KBM-7 (cell line): Measurements from ENCODE around the gene OPCML.

Source experiments
- DNase-seq: peaks from one replicate; pipeline ENCODE4 v3.0.0-alpha.2; 2015
- in situ Hi-C: fragments of 300-500 bp; cut with MboI; formaldehyde crosslinking; loops from 2 replicates; pipeline ENCODE4 v1.14.3; 2020; ENCODE audit warnings: low sequenced_read_pairs, low pct_unique_long_range_greater_than_20kb, mixed read lengths

Gene OPCML

DNA sequence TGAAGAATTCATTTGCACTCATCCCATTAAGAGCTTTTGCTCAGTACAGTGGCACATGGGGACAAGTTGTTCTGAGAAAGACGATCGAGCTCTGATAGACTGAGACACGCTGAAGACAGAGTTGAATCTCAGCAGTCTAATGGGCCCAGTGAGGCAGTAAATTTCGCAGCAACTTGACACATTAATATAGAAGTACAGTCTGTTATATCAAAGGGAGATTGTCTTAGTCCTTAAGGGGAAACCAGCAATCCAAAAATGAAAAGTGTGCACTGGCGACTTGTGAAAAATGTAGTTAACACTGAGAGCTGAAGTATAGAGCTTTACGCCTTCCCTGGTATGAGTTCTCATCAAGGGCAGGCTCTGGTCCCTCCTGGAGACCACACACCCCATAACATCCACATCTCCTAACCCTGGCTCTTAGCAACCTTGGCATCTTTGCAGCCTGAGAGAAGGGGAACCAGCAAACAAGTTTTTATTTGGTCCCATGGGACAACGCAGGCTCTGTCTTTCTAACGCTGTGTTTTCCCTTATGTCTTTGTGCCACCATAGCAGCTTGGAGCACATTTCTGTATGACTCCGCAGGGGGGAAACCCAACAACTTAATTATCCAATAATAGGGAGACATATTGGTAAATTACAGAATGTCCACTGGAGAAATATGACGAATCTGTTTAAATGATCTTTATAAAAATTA is 952.5 kb downstream of the OPCML start:
- in situ Hi-C loops = no loop called here
- DNase-seq = no peak

DNA sequence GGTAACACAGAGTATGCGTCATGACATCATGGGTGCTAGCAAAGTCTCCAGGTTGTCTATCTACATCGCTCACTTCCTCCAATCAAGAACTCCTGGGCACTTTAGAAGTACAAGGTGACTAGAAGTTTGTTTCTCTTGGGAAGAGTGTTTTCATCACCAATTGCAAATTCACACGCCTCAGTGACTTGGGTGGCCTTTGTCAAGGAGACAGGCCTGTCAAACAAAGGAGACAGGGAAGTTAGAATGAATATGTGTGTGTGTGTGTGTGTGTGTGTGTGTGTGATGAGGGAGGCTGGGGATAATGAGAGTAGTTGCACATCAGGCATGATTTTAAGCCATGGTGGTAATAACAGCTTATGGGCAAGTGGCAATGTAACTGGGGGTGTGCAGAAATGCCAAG is 953.2 kb downstream of the OPCML start:
- DNase-seq = no peak
- in situ Hi-C loops = no loop called here

DNA sequence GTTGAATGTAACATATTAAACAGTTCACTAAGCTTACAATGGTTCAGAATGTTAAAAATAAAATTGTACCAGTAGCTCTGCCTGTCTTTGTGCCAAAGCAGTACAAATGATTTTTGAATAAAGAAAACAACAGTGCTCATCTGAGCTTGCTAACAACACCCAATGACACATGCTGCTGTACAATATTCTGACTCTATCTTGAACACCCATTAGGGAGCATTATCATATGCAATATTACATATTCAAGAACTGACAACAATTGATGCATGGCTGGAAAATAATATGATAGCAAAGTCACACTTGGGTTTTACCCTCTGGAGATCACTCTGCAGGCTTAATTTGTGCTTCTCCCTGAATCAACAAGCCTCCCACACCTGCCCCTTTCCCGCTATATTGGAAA is 953.7 kb downstream of the OPCML start:
- in situ Hi-C loops = no loop called here
- DNase-seq = no peak

DNA sequence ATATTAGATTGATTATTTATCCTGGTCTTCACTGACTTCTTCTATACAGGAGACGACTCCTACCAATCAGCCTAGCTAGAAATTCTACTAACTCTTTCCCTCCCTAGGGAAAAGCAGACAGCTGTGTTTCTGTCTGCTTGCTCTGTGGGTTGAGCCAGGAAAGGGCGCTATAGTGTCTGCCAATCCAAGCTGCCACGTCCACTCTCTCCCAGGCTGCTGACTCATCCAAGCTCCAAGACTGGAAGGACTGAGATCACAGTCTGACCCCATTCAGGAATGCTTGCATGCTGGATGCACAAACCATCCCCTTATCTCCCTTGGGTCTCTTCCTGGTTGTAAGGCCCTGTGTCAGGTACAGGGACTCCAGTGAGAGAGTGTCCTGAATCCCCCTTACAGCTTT is 955.6 kb downstream of the OPCML start:
- in situ Hi-C loops = no loop called here
- no peak for DNase-seq

DNA sequence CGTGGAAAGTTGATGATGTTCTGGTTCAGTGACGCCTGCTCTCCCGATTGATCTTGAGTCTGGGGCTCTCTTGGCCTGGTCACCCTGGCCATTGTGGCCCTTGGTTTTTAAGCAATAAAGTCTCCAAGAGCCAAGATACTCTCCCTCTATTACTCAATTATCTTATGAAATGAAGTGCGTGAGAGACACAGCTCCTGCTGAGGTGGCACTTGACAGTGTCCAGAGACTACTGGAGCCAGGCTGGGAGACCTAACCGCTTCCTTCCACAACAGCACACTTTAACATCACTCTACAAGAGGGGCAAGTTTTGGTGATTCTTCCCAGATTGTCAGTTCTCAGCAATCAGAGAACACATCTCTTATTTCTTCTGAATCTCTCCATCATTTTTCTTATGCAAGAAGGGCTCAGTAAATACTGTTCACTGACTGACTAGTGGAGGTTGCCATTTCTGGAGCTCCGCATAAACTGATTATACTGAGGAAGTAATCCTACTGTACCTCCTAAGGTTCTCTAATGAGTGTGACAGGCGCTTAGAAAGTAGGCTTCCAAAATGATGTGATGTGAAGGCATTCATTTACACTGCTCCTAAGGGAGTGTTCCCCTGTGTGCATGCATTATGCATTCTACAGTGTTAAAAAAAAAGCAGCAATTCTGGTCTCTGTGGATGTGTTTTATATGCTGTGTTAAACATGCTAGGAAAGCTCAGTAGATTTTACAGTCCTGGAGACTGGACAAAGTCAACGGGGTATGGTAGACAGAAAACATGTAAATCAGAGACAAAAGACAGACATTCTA is 968.0 kb downstream of the OPCML start:
- no peak for DNase-seq
- in situ Hi-C loops = no loop called here

DNA sequence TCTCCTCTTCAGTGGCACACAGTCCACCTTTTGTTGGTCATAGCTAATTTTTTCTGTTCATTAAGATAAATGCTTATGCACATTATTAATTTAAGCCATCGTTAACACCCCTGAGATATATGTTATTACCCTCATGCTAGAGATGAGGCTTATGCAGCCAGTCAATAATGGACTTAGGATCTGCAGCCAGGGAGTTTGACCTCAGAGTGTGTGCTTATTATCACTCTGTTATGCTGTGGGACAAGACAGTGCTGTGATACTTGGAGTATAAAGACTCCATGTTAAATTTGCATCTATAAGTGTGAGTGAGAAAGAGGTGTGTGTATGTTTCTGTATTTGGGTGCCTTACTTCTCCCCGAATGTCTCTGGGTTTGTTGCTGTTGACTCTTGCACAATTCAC is 969.3 kb downstream of the OPCML start:
- in situ Hi-C loops = no loop called here
- DNase-seq = no peak

DNA sequence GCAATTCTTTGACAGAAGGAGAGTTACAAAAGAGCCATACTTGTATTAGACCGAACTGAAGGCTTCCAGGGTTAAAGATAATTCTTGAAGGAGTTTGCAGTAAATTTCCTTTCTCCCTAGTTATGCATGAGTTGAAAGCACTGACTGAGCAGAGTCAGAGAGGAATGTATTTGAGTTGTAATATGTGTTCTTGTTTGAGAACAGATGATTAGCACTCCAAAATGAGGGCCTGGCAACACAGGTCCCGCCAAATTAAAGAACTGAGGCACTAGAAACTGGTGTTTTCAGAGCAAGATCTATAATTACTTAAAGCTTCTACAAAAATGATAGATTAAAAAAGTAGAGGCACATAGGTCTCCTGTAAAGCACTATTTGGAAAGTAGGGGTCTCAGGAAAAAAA is 970.4 kb downstream of the OPCML start:
- no peak for DNase-seq
- in situ Hi-C loops = no loop called here

DNA sequence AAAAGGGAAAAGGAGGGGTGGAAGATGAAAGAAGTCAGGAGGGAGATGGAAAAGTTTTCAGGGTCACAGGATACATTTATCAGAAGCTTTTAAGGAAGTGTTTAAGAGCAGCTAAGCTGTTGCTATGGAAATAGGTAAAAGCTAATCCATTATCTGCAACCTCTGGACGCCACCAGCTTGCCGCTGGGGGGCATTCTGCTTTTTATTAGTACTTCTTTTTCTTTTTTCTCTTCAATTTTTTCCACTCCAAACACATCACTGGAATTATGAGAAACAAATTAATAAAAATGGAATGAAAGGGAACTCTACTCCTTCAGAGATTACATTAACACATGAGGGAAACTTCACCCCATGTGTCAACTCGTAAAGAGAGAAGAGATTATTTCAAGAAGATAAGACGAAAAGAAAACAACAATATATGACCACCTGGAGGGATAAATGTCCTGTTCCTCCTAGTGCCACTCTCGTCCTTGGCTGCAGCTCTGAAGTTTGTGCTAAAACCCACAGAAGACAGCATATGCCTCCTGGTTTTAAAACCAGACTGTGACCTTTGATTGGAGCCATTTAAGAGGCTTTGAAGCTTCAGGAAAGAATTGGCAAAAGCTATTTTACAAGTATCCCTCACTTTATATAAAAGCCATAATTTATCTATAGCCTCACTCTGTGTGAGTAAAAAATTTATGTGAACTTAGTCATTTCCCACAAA is 972.8 kb downstream of the OPCML start:
- no peak for DNase-seq

DNA sequence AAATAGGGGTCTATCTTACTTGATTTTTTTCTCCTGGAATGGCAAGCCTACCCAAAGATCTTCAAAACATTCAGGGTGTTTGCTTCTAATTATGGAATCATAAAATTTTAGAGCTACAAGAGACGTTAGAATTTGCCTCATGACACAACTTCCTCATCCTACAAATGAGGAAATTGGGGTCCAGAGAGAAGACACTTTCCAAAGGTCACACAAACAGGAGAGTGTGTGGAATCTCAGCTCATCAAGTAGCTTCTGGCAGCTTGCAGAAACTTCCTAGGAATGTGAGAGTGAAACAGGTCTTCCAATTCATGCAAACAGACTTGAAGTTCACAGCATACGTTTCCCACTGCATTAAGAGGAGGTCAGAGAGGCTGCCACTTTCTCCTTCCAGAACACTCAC is 976.0 kb downstream of the OPCML start:
- DNase-seq = no peak
- in situ Hi-C loops = no loop called here

More for the DNA sequence above, 972.8 kb downstream of the OPCML start:
- in situ Hi-C loops = no loop called here

DNA sequence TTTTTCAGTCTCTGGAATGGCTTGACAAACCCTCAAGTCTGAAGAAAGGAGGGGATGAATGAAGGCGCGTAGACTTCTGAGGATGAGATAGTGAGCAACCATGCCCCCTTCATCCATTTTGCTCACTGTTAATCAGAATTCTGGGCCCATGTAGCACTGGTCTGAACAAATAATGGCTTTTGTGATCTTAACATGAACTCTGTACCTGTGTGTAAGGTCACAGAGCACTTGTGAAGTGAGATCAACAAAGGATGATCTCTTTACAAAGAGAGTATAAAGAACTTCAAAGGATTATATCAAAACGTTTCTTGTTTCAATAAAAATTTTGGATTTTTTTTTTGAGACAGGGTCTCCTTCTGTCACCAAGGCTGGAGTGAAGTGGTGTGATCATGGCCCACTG is 976.7 kb downstream of the OPCML start:
- in situ Hi-C loops = no loop called here
- no peak for DNase-seq

DNA sequence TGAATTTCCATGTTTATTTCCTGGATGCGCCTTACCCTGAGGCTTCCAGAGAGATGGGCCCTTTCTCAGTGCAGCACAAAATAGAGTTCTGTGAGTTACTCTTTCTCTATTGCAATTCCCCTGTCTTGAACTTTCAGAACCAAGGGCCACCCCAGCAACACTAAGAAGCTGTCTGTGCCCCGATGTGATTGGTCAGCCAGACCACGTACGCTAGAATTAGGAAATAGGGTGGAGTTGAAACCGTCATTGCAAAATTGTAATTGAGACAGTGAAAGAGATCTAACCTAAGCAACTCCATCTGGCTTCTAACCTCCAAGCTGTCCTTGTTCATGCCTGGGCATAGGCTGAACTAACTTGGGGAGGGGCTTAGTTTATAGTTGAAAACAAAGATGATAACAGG is 981.3 kb downstream of the OPCML start:
- no peak for DNase-seq
- in situ Hi-C loops = no loop called here

DNA sequence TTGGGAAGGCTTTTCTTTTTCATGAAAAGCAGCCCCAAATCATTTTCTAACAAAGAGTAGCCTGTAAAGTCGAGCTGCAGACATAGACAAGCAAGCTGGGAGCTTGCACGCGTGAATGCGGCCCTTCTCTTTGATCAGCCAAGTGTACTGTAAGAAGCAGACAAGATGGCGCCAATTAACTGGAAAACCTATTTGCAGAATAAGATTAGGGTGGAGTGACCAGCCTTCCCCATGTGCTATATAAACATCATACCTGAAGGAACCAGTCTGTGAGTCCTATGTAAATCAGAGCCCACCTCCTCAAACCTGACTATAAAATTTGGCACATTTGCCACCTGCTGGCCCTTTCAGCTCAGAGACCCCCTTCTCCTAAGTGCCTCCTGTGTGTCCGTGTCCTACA is 982.7 kb downstream of the OPCML start:
- in situ Hi-C loops = no loop called here
- DNase-seq = no peak

DNA sequence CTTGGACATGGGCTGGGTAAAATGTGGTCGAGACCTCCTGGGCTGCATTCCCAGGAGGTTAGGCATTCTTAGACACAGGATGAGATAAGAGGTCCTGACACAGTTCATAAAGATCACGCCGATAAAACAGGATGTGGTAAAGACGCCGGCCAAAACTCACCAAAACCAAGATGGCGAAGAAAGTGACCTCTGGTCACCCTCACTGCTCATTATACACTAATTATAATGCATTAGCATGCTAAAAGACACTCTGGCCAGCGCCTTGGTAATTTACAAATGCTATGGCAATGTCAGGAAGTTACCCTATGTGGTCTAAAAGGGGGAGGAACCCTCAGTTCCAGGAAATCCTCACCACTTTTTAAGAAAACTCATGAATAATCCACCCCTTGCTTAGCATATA is 983.3 kb downstream of the OPCML start:
- no peak for DNase-seq
- in situ Hi-C loops = no loop called here

DNA sequence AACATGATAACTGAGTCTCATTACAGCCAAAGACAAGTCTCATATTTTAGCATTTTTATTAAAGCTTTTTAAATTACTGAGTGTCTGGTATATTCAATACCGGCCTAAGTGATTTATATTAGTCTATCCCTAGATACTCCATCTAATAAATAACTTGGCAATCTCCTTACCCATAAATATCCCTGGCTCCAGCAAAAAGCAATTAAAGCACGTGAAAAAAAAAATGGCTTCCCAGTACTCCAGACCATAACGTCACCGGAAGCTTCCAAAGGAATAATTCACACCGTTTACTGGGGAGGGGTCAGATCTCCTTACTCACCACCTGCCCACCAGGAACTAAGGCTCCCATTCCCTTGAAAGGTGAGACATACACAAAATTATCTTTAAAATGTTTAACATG is 988.3 kb downstream of the OPCML start:
- in situ Hi-C loops = no loop called here

DNA sequence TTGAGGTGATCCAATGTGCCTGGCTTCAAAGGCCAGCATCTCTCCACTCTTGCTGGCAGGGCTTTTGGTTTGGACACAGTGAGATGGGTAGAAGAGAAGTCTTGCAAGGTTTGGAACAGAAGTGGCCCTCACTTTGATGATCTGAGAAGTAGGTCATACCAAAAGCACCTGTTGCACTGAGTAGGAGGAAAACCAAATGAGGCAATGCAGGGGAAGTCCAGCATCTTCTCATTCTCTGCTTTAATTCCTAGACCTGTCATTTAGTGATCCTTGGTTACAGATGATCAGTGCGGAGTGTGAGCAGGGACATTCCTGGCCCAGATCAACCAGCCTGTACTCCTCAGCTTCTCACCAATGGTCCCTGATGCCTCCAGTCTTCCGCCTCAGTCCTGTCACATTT is 990.5 kb downstream of the OPCML start:
- in situ Hi-C loops = no loop called here
- DNase-seq = no peak

More for the DNA sequence above, 988.3 kb downstream of the OPCML start:
- no peak for DNase-seq

DNA sequence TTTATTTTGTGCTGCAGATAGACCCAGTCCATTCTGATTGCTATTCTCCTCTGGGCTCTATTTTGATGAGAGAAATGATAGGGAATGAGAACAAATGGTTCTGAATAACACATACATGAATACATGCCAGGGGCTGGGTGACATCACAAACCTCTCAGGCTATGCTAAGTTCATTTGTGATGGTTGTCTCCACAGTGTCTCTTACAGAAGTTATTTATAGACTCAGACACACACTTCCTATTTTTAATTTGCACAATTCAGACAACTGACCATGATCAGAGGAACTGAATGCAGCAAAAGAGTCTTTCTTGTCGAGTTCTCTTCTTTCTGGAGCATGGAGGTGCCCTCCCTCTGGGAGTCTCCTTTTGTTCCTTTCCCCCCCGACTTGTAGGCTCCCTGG is 991.7 kb downstream of the OPCML start:
- in situ Hi-C loops = no loop called here
- DNase-seq = no peak

DNA sequence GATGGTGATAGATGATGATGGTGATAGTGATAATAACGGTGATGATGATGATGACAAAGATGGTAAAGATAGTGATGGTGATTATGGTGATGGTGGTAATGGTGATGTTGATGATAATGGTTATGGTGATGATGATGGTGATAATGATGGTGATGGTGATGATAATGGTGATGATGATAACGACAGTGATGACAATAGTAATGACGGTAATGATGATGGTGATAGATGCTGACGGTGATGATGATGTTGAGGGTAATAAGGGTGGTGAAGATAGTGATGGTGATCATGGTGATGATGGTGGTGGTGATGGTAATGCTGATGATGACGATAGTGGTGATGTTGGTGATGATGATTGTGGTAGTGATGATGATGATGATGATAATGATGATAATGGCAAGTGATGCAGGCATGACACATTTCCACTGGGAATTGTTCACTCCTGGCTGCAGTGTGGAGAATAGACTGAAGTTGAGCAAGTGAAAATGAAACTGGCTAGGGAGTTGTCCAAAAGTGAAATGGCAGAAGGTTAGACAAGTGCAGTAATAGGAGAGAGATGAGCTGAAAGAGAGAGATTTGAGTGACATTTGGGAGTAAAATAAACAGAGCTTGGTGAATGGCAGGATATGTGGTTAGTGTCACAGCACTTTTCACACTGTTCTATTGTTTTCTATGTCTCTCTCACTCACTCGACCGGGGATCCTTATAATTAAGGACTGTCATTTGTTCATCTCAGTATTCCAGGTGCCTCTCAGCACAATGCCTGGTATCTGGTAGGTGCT is 992.5 kb downstream of the OPCML start:
- no peak for DNase-seq
- in situ Hi-C loops = no loop called here

DNA sequence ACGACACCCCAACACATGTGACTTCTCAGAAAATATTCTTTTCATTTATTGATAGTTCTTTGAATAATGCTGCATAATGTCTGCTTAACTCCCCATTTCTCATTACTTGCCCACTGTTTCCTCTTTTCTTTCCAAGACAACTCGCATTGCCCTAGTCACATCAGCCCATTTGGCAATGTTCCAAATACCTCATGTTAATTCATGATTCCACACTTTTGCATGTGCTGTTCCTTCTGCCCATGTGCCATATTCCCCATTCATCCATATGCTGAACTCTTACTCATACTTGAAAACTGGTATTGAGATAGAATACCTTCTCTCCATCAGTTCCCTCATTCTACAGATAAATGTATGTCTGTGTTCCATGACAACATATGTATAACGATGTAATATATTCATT is 993.7 kb downstream of the OPCML start:
- in situ Hi-C loops = no loop called here
- DNase-seq = no peak

DNA sequence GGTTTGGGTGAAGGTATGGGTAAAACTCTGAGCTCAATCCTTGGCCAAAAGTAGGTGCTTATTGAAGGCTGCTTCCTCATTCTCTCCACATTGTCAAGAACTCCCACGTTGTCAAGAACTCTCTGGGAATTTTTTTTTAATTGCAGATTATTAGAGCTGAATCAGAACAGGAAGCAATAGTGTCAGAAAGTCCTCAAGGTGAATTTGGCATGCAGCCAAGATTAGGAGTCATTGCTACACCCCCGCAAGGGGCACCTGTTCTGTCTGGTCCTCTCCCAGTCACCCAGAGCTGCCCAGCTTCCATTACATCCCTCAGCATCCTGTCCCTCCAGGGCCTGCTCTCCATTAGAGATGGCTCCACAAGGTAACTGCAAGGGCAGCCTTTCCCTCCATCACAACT is 996.5 kb downstream of the OPCML start:
- DNase-seq = no peak
- in situ Hi-C loops = no loop called here

DNA sequence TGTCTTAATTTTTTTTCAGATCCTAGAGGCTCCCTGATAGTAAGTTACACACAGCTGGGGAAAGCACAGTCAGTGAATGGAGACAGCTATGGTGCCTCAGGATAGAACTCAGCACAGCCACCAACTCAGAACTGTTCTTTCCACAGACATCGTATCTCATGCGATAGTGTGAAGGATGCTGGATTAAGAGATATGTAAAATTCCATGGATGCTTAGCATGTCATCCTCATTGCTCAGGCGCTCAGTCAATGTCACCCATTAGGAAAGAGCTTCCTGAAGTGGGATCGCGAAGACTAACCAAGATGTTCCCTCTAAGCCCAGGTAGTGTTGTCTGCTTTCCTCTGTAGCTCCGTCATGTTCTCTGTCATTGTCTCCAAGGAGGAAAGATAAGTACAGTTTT is 1000.4 kb downstream of the OPCML start:
- DNase-seq = no peak
- in situ Hi-C loops = no loop called here
